Sigmoid colon (tissue), 7 donors: ENCODE results near the gene WHRN. TPM values are rescaled to one million over a fixed set of nuclear protein-coding genes. Genes with fewer than 3 reads are reported as not detected.

Source experiments
- DNase-seq: peaks from one replicate; pipeline ENCODE4 v3.0.0-alpha.2; 2019
- H3K27ac ChIP-seq, 4 donors: fragments of 200-600 bp; sonication (generic); one replicate each; pipeline ENCODE4 v1.5.1; 2016 to 2019; ENCODE audit warnings: mild to moderate bottlenecking in 1 of 4
- H3K27me3 ChIP-seq, 3 donors: fragments of 200-600 bp; sonication (generic); one replicate each; pipeline ENCODE4 v1.5.1; 2019; ENCODE audit warnings: mild to moderate bottlenecking in 1 of 3
- H3K36me3 ChIP-seq, 4 donors: fragments of 200-600 bp; sonication (generic); one replicate each; pipeline ENCODE4 v1.5.1; 2016 to 2019
- H3K4me1 ChIP-seq, 4 donors: fragments of 200-600 bp; sonication (generic); one replicate each; pipeline ENCODE4 v1.5.1; 2017 to 2019
- H3K4me3 ChIP-seq, 4 donors: fragments of 200-600 bp; sonication (generic); one replicate each; pipeline ENCODE4 v1.5.1; 2017 to 2019; ENCODE audit warnings: mild to moderate bottlenecking in 2 of 4, moderate library complexity in 1 of 4
- H3K9me3 ChIP-seq, 4 donors: fragments of 200-600 bp in 3 of 4; sonication (generic) in 3 of 4; one replicate each; pipeline versions ENCODE4 v1.5.1 to v1.6.1; 2013 to 2019
- EP300 ChIP-seq, 4 donors: sonication (generic); formaldehyde crosslinking; IDR thresholded peaks; one replicate each; pipeline ENCODE4 v1.6.1; 2017; ENCODE audit warnings: antibody characterized with exemption in 4 of 4
- POLR2A ChIP-seq, 2 donors: fragments of 450-650 bp; IDR thresholded peaks; one replicate each; pipeline ENCODE4 v1.6.1; 2016; ENCODE audit warnings: antibody characterized with exemption in 2 of 2, mild to moderate bottlenecking in 2 of 2, moderate library complexity in 2 of 2
- POLR2AphosphoS5 ChIP-seq, 4 donors: sonication (generic); formaldehyde crosslinking; IDR thresholded peaks; one replicate each; pipeline ENCODE4 v1.6.1; 2017; ENCODE audit warnings: antibody characterized with exemption in 4 of 4
- WGBS, 2 donors: extraction: QIAGEN DNeasy Blood & Tissue Kit; methylation state at CpG; one replicate each; pipeline ENCODE4 v1.1.7; 2013; 5-methylcytosine and 5-hydroxymethylcytosine counted together
- intact Hi-C: fragments of 100-400 bp; cut with DNase I; formaldehyde crosslinking; loops from one replicate; pipeline ENCODE4 v1.15.1; 2023
- polyA plus RNA-seq, 3 donors: library from polyadenylated mRNA; stranded (reverse); fragments of 200-250 nt; gene quantifications; one replicate each; pipeline ENCODE4 v1.2.3, GENCODE V29; 2013
- total RNA-seq, 4 donors: library from RNA; depleted of rRNA; stranded (reverse); fragments of >200 nt; gene quantifications; one replicate each; pipeline ENCODE4 v1.1.0, GENCODE V29; 2016
- TF ChIP-seq, protein P1 (sequence below), 4 experiments: fragments of 450-650 bp in 3 of 4; fragments of 200-600 bp in 1 of 4; IDR thresholded peaks; one replicate each; pipeline ENCODE4 v1.5.1; 2016 to 2019; ENCODE audit warnings: antibody characterized with exemption in 4 of 4, mild to moderate bottlenecking in 3 of 4, moderate library complexity in 2 of 4
- donor health status: healthy with polysubstance abuse.
- donor health status: Bipolar disorder and iron deficiency.
- donor health status: healthy.

WHRN gene
- total and polyA plus RNA-seq, 7 donors, result 0.60 to 7.8 (median 5.4) TPM

DNA sequence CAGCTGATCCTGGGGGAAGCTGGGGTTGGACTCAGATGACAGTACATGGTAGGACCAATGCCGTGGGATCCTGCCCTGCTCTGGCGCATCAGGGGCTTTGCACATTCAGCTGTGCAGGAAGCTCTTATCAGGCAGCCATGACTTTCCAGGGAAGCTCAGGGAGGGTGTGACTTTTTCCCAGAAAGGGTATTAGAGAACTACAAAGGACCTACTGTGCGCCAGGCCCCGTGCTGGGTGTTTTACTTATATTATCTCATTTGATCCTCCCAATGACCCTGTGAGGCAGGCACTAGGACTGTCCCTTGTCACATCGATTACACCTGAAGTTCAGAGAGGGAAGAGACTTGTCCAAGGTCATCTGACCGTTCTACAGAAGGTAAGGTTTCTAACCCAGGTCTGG, 93.8 kb downstream of the WHRN start:
- Histone ChIP-seq H3K9me3 (no peaks in the 10 kb centered on the region), H3K27me3 (no peaks in the 10 kb centered on the region), H3K36me3 (peaks cover 0 to 11% (median 4%) of the 10 kb centered on the region in 4 donors), H3K4me1 (peaks cover 0 to 18% (median 14%) of the 10 kb centered on the region in 4 donors), H3K27ac (no peak overlapping the region), H3K4me3 (no peak overlapping the region)
- intact Hi-C loops, result no loop called here
- TF ChIP-seq POLR2A (IDR thresholded peaks at IDR 0.05), result no peak
- no peak for TF ChIP-seq EP300 (IDR thresholded peaks at IDR 0.05)
- no peak for TF ChIP-seq POLR2AphosphoS5 (IDR thresholded peaks at IDR 0.05)
- WGBS, 2 donors, result 92 to 94% methylated on average over 6 of the region's 6 CpGs
- DNase-seq, result no peak

DNA sequence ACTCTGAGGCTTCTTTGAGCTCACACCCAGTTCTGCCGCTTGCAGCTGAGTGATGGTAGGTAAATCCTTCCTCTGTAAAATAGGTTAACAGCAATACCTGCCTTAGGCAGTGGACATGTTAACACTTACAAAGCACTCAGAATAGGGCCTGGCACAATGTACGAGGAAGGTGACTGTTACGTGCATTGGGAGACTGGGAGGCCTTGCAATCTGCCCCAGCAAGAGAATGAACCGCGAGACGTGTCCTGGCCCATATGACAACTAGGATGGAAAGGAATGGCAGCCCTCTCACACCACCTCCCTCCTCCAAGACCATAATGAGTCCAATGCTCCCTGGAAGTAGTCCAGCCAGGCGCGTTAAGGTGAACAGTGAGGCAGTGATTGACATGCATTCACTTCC, 94.4 kb downstream of the WHRN start:
- no peaks in the 10 kb centered on the region for H3K9me3 ChIP-seq
- H3K27ac ChIP-seq, result no peak overlapping the region
- intact Hi-C loops, result no loop called here
- H3K36me3 ChIP-seq, result peaks cover 0 to 15% (median 4%) of the 10 kb centered on the region in 4 donors
- no peak overlapping the region for H3K4me3 ChIP-seq
- H3K27me3 ChIP-seq, result no peaks in the 10 kb centered on the region
- H3K4me1 ChIP-seq, result peaks cover 0 to 18% (median 14%) of the 10 kb centered on the region in 4 donors
- WGBS, 2 donors, result 87 to 94% methylated on average over 8 of the region's 8 CpGs
- TF ChIP-seq POLR2AphosphoS5 (IDR thresholded peaks at IDR 0.05), result no peak
- TF ChIP-seq, protein P1, sequence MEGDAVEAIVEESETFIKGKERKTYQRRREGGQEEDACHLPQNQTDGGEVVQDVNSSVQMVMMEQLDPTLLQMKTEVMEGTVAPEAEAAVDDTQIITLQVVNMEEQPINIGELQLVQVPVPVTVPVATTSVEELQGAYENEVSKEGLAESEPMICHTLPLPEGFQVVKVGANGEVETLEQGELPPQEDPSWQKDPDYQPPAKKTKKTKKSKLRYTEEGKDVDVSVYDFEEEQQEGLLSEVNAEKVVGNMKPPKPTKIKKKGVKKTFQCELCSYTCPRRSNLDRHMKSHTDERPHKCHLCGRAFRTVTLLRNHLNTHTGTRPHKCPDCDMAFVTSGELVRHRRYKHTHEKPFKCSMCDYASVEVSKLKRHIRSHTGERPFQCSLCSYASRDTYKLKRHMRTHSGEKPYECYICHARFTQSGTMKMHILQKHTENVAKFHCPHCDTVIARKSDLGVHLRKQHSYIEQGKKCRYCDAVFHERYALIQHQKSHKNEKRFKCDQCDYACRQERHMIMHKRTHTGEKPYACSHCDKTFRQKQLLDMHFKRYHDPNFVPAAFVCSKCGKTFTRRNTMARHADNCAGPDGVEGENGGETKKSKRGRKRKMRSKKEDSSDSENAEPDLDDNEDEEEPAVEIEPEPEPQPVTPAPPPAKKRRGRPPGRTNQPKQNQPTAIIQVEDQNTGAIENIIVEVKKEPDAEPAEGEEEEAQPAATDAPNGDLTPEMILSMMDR (IDR thresholded peaks at IDR 0.05), result no peak
- TF ChIP-seq EP300 (IDR thresholded peaks at IDR 0.05), result no peak
- no peak for TF ChIP-seq POLR2A (IDR thresholded peaks at IDR 0.05)
- no peak for DNase-seq

DNA sequence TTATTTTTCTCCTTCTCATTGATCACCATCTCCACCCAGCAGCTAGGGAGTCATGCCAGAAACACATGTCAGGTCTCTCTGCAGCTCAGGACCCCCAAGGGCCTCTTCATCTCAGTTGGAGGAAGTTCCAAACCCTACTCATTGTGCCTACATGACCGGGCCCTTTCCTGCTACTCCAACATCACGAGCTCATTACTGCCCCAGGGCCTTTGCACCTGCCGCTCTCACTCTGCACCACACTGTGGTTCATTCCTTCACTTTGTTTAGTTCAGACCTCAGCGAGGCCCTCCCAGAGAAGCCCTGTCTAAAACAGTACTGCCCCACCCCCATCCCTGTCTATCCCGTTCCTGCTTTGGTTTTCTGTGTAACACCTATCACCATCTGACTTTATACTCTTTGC, 95.4 kb downstream of the WHRN start:
- peaks cover 0 to 15% (median 4%) of the 10 kb centered on the region in 4 donors for H3K36me3 ChIP-seq
- TF ChIP-seq EP300 (IDR thresholded peaks at IDR 0.05), result no peak
- no peak for TF ChIP-seq POLR2AphosphoS5 (IDR thresholded peaks at IDR 0.05)
- TF ChIP-seq, protein P1 (IDR thresholded peaks at IDR 0.05), result no peak
- no peak for TF ChIP-seq POLR2A (IDR thresholded peaks at IDR 0.05)
- peaks cover 0 to 20% (median 15%) of the 10 kb centered on the region in 4 donors for H3K4me1 ChIP-seq
- 74 to 82% methylated on average over 5 of the region's 5 CpGs for WGBS, 2 donors
- H3K9me3 ChIP-seq, result no peaks in the 10 kb centered on the region
- DNase-seq, result no peak
- H3K27ac ChIP-seq, result no peak overlapping the region
- H3K4me3 ChIP-seq, result no peak overlapping the region
- intact Hi-C loops, result loop anchor here (5.0 kb wide), 1 partner anchor 602 kb away; no protein-coding TSS in a partner anchor
- H3K27me3 ChIP-seq, result no peaks in the 10 kb centered on the region

DNA sequence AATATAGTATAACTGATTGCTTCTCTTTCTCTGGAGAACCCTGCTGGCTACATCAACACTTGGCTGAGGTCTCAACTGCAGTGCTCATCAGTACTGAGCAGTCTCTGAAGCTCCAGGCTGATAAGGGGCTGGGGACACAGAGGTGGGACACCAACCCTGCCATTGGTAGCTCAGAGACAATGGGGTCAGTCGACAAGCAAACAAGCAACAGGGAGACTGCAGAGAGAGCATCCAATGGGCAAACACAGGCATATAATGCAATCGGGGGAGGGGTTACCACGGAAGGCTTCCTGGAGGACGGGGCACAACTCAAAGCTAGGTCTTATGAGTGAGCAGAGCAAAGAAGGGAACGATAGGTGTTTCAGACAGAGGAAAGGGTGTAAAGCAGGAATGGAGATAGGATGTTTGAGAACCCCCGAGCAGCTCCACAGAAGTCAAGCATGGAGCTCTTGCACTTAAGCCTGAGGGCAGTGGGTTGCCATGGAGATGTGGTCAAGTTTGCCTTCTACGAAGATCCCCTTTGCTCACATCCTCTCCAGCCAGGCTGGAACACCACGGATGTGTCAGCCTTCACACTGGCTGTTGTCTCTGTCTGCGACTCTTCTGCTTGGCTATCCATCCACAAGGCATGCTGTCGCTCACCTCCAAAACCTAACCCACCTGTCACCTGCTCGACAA, 96.0 kb downstream of the WHRN start:
- Histone ChIP-seq H3K4me3 (no peak overlapping the region), H3K27me3 (no peaks in the 10 kb centered on the region), H3K36me3 (peaks cover 0 to 15% (median 4%) of the 10 kb centered on the region in 4 donors), H3K4me1 (peaks cover 0 to 15% (median 9%) of the 10 kb centered on the region in 4 donors), H3K27ac (no peak overlapping the region), H3K9me3 (no peaks in the 10 kb centered on the region)
- intact Hi-C loops, result loop anchor here (5.0 kb wide), 1 partner anchor 603 kb away; no protein-coding TSS in a partner anchor
- no peak for DNase-seq
- TF ChIP-seq, protein P1 (IDR thresholded peaks at IDR 0.05), result no peak
- TF ChIP-seq EP300 (IDR thresholded peaks at IDR 0.05) (no peak), POLR2A (IDR thresholded peaks at IDR 0.05) (no peak), POLR2AphosphoS5 (IDR thresholded peaks at IDR 0.05) (no peak)
- 75 to 81% methylated on average over 11 of the region's 11 CpGs for WGBS, 2 donors

DNA sequence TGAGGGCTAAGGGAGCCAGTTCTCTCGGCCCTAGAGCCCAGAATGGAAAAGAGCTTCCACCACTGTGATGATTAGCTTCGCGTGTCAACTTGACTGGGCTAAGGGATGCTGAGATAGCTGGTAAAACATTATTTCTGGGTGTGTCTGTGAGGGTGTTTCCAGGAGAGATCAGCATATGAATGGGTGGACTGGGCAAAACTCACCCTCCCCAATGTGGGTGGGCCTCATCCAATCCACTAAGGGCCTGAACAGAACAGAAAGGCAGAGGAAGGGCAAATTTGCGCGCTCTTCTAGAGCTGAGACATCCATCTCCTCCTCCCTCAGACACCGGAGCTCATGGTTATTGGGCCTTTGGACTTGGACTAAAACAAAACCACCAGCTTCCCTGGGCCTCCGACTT, 96.6 kb downstream of the WHRN start:
- 80 to 85% methylated on average over 7 of the region's 7 CpGs for WGBS, 2 donors
- Histone ChIP-seq H3K27ac (no peak overlapping the region), H3K36me3 (peaks cover 0 to 15% (median 4%) of the 10 kb centered on the region in 4 donors), H3K27me3 (no peaks in the 10 kb centered on the region), H3K4me1 (peaks cover 0 to 9% (median 3%) of the 10 kb centered on the region in 4 donors), H3K9me3 (no peaks in the 10 kb centered on the region), H3K4me3 (no peak overlapping the region)
- TF ChIP-seq POLR2AphosphoS5 (IDR thresholded peaks at IDR 0.05), result no peak
- TF ChIP-seq, protein P1 (IDR thresholded peaks at IDR 0.05), result no peak
- no peak for TF ChIP-seq EP300 (IDR thresholded peaks at IDR 0.05)
- TF ChIP-seq POLR2A (IDR thresholded peaks at IDR 0.05), result no peak
- intact Hi-C loops, result loop anchor here (5.0 kb wide), 1 partner anchor 604 kb away; no protein-coding TSS in a partner anchor
- DNase-seq, result no peak
